Iris pigment epithelial cell (primary cell): ENCODE results near the gene FADS1.
A peak's percentile ranks its signal among the peaks of the same experiment; 100 is the strongest.

ENCODE experiments used
- DNase-seq: peaks from one replicate; pipeline ENCODE4 v3.0.0-alpha.2; 2011; ENCODE audit warnings: low read depth

Gene FADS1

GRCh38 chr11:61795459-61795858 is 21.3 kb downstream of the FADS1 start:
- no peak for DNase-seq

- no peak for DNase-seq
Measured at GRCh38 chr11:61794579-61794978, 22.2 kb downstream of the FADS1 start.

- DNase-seq, result no peak
Measured at GRCh38 chr11:61793829-61794204, 23.0 kb downstream of the FADS1 start.

GRCh38 chr11:61793083-61793828 is 23.5 kb downstream of the FADS1 start:
- DNase-seq, result no peak

- DNase-seq, result peak; percentile 97
Measured at GRCh38 chr11:61792310-61793082, 24.3 kb downstream of the FADS1 start, which contains the start of the genes FEN1 and TMEM258. FEN1 (plus strand) TSS chr11:61792911; CDS start chr11:61795362, 2,451 bp downstream. TMEM258 (minus strand) TSS chr11:61792599; CDS start chr11:61792558, 41 bp downstream.

- peak; percentile 93 for DNase-seq
Measured at GRCh38 chr11:61791737-61792309, 25.0 kb downstream of the FADS1 start.

GRCh38 chr11:61787928-61788491 is 28.8 kb downstream of the FADS1 start:
- peak; percentile 79 for DNase-seq

- DNase-seq, result no peak
Measured at GRCh38 chr11:61785837-61786402, 30.9 kb downstream of the FADS1 start.

GRCh38 chr11:61784506-61784805 is 32.3 kb downstream of the FADS1 start:
- no peak for DNase-seq

GRCh38 chr11:61783717-61784505 is 32.9 kb downstream of the FADS1 start:
- DNase-seq, result peak; percentile 86

GRCh38 chr11:61782841-61783240 is 34.0 kb downstream of the FADS1 start:
- no peak for DNase-seq

GRCh38 chr11:61782299-61782698 is 34.5 kb downstream of the FADS1 start:
- no peak for DNase-seq

- DNase-seq, result no peak
Measured at GRCh38 chr11:61781585-61781984, 35.2 kb downstream of the FADS1 start.

GRCh38 chr11:61780581-61781162 is 36.1 kb downstream of the FADS1 start:
- DNase-seq, result no peak

- no peak for DNase-seq
Measured at GRCh38 chr11:61779666-61780525, 36.9 kb downstream of the FADS1 start.

GRCh38 chr11:61778920-61779650 is 37.7 kb downstream of the FADS1 start:
- DNase-seq, result no peak

- no peak for DNase-seq
Measured at GRCh38 chr11:61778357-61778886, 38.4 kb downstream of the FADS1 start.

- DNase-seq, result no peak
Measured at GRCh38 chr11:61777234-61778090, 39.3 kb downstream of the FADS1 start.
